K562 (cell line): ENCODE results near the gene TACR1. TPM values are rescaled to one million over a fixed set of nuclear protein-coding genes. Genes with fewer than 3 reads are reported as not detected.

Experiments used
- ATAC-seq: fragments of 200-7000 bp; cut with Tn5 transposase; 3 replicates; pipeline ENCODE4 v1.9.1; 2020; ENCODE audit warnings: moderate library complexity
- BruUV-seq: library from RNA; stranded (reverse); fragments of 400-500 nt; replicated peaks from 2 replicates; lab custom pipeline; 2021; lab: Mats Ljungman, UMichigan
- CTCF ChIA-PET: fragments of 300-600 bp; formaldehyde crosslinking; extraction: SDS; loops from one replicate; lab custom pipeline; 2021; ENCODE audit warnings: low intra/inter-chr PET ratio; lab: Yijun Ruan, JAX
- POLR2A ChIA-PET: fragments of 300-600, 350-650 bp; sonication (Branson Sonifier 250); formaldehyde crosslinking; extraction: SDS; loops from one replicate; lab custom pipeline; 2021; ENCODE audit warnings: antibody characterized with exemption, inconsistent platforms; lab: Yijun Ruan, JAX
- DNase-seq, 4 experiments: peaks; one replicate each; pipeline versions ENCODE4 v3.0.0 to v3.0.0-alpha.2; 2011 to 2018; ENCODE audit warnings: low spot score in 3 of 4, mixed read lengths in 3 of 4; ENCODE audit errors: extremely low read depth in 1 of 4
- FAIRE-seq: peaks from 2 replicates; lab custom pipeline; 2011; peaks lifted over from hg19 to GRCh38; lab: Jason Lieb, UNC
- H2AFZ ChIP-seq: 2 replicates; pipeline ENCODE4 v1.6.0; 2011; ENCODE audit warnings: low read depth, low read length, control low read depth, inconsistent platforms
- H3K27ac ChIP-seq: fragments of 200-600 bp; 3 replicates; pipeline ENCODE4 v1.8.0; 2011; ENCODE audit warnings: low read depth, mild to moderate bottlenecking, control low read depth, inconsistent platforms, low read length, moderate library complexity, mixed read lengths; ENCODE audit errors: extremely low read depth
- H3K27me3 ChIP-seq, 2 experiments: fragments of 300-600 bp in 1 of 2; 2 replicates in 1 of 2; 3 replicates in 1 of 2; pipeline versions ENCODE4 v1.6.0 to v1.8.0; 2011; ENCODE audit warnings: inconsistent platforms in 2 of 2, low read length in 2 of 2, mild to moderate bottlenecking in 1 of 2, mixed read lengths in 1 of 2, moderate library complexity in 1 of 2; ENCODE audit not compliant: control insufficient read depth in 2 of 2, insufficient read depth in 2 of 2
- H3K36me3 ChIP-seq: fragments of 300-600 bp; 3 replicates; pipeline ENCODE4 v1.8.0; 2011; ENCODE audit warnings: mild to moderate bottlenecking, low read length, inconsistent platforms; ENCODE audit not compliant: control insufficient read depth, insufficient read depth
- H3K4me1 ChIP-seq, 2 experiments: fragments of 200-600 bp in 1 of 2; replicated peaks in 1 of 2; 2 replicates in 1 of 2; 3 replicates in 1 of 2; pipeline versions ENCODE4 v1.5.1 to v1.8.0; 2011; ENCODE audit warnings: inconsistent platforms in 2 of 2, low read length in 2 of 2, mild to moderate bottlenecking in 1 of 2, mixed read lengths in 1 of 2, moderate library complexity in 1 of 2; ENCODE audit not compliant: control insufficient read depth in 2 of 2, insufficient read depth in 2 of 2
- H3K4me2 ChIP-seq: 2 replicates; pipeline ENCODE4 v1.6.1; 2011; ENCODE audit warnings: low read length, control low read depth, inconsistent platforms, mixed read lengths; ENCODE audit not compliant: insufficient read depth
- H3K4me3 ChIP-seq: fragments of 200-600 bp; sonication (generic), shearing (Covaris generic); 2 replicates; pipeline ENCODE4 v1.5.1; 2016; ENCODE audit warnings: control low read depth, inconsistent platforms
- H3K79me2 ChIP-seq: fragments of 200-600 bp; 3 replicates; pipeline ENCODE4 v1.8.0; 2011; ENCODE audit warnings: low read length, inconsistent platforms; ENCODE audit not compliant: control insufficient read depth, insufficient read depth
- H3K9ac ChIP-seq, 2 experiments: 2 replicates each; pipeline versions ENCODE4 v1.6.0 to v1.6.1; 2011; ENCODE audit warnings: low read depth in 2 of 2, low read length in 2 of 2, control low read depth in 1 of 2, inconsistent platforms in 1 of 2, mild to moderate bottlenecking in 1 of 2, mixed read lengths in 1 of 2; ENCODE audit not compliant: insufficient read depth in 1 of 2
- H3K9me1 ChIP-seq: one replicate; pipeline ENCODE4 v1.6.0; 2011; ENCODE audit warnings: inconsistent platforms, mild to moderate bottlenecking, low read length, moderate library complexity; ENCODE audit not compliant: control insufficient read depth, insufficient read depth
- H3K9me3 ChIP-seq: replicated peaks from 2 replicates; pipeline ENCODE4 v1.5.1; 2011; ENCODE audit warnings: low read depth, low read length, inconsistent platforms; ENCODE audit not compliant: control insufficient read depth, insufficient read depth
- H4K20me1 ChIP-seq: replicated peaks from 2 replicates; pipeline ENCODE4 v1.6.1; 2011; ENCODE audit warnings: low read length, inconsistent platforms, mixed read lengths; ENCODE audit not compliant: control insufficient read depth, insufficient read depth
- GABPB1 ChIP-seq: sonication (generic); formaldehyde crosslinking; IDR thresholded peaks from 2 replicates; pipeline ENCODE4 v1.8.0; 2022; ENCODE audit warnings: mild to moderate bottlenecking, missing genetic modification reagents
- GTF2F1 ChIP-seq: IDR thresholded peaks from 2 replicates; pipeline ENCODE4 v1.6.1; 2011; ENCODE audit warnings: low read depth, low read length, improper control_type of control experiment
- MAFF ChIP-seq: IDR thresholded peaks from 2 replicates; pipeline ENCODE4 v1.6.1; 2012; ENCODE audit warnings: low read length, improper control_type of control experiment
- MAFG ChIP-seq: fragments of 450-650 bp; conservative IDR thresholded peaks from 2 replicates; pipeline ENCODE4 v1.6.1; 2016; ENCODE audit warnings: missing genetic modification characterization, missing compliant biosample characterization
- NFE2 ChIP-seq: IDR thresholded peaks from 2 replicates; pipeline ENCODE4 v1.6.1; 2014; ENCODE audit warnings: antibody characterized with exemption, low read depth
- PRMT5 ChIP-seq: sonication (generic); formaldehyde crosslinking; IDR thresholded peaks from 2 replicates; pipeline ENCODE4 v1.5.0; 2020; ENCODE audit warnings: missing genetic modification reagents
- RBM25 ChIP-seq: fragments of 200-400 bp; formaldehyde crosslinking; IDR thresholded peaks from 2 replicates; pipeline ENCODE4 v1.6.1; 2018; ENCODE audit warnings: low read length, low read depth, moderate library complexity; ENCODE audit not compliant: severe bottlenecking
- RUNX1 ChIP-seq: sonication (generic); IDR thresholded peaks from 2 replicates; pipeline ENCODE4 v1.6.1; 2016; ENCODE audit warnings: antibody characterized with exemption, low read depth
- SRSF9 ChIP-seq: fragments of 200-400 bp; formaldehyde crosslinking; IDR thresholded peaks from 2 replicates; pipeline ENCODE4 v1.6.1; 2017; ENCODE audit warnings: low read depth, low read length, borderline replicate concordance
- STAT5B ChIP-seq: fragments of 250-450 bp; sonication (Bioruptor Pico); IDR thresholded peaks from 2 replicates; pipeline ENCODE4 v1.8.0; 2021; ENCODE audit warnings: mild to moderate bottlenecking, inconsistent platforms
- WGBS: fragments of 100-300 bp; shearing (Covaris generic); methylation state at CpG from one replicate; pipeline ENCODE4 v1.1.6; 2016; ENCODE audit warnings: low coverage, mixed read lengths; ENCODE audit not compliant: insufficient coverage; ENCODE audit errors: missing lambda C conversion rate; 5-methylcytosine and 5-hydroxymethylcytosine counted together
- in situ Hi-C: fragments of 300-500 bp; cut with MboI; formaldehyde crosslinking; loops from 4 replicates; pipeline ENCODE4 v1.15.0; 2018; ENCODE audit warnings: inconsistent platforms, mixed read lengths
- intact Hi-C: fragments of 100-400 bp; cut with micrococcal nuclease; formaldehyde crosslinking; loops from 2 replicates; pipeline ENCODE4 v1.14.2; 2022
- polyA plus RNA-seq, 8 experiments: library from polyadenylated mRNA; depleted of rRNA in 4 of 8; stranded (reverse) in 5 of 8; unstranded in 3 of 8; fragments of >200 nt; fragmentation: Nextera tagmentation in 2 of 8; fragmentation: Illumina TruSeq in 1 of 8; extraction: Ambion mirVana in 2 of 8; extraction: Trizol in 1 of 8; gene quantifications; 2 replicates each; pipeline versions ENCODE4 v1.2.1 to v1.2.3, GENCODE V29; 2011 to 2014; ENCODE audit warnings: inconsistent platforms in 1 of 8, missing spikeins in 1 of 8
- total RNA-seq, 7 experiments: library from RNA; depleted of rRNA in 6 of 7; stranded (reverse); fragments of >200 nt in 6 of 7; fragmentation: Illumina TruSeq in 2 of 7; extraction: Trizol in 2 of 7; gene quantifications; 2 replicates each; pipeline versions ENCODE4 v1.2.1 to v1.2.3, GENCODE V29; 2011 to 2021; ENCODE audit warnings: low replicate concordance in 1 of 7
- TF ChIP-seq, protein P1 (sequence below): fragments of 450-650 bp; formaldehyde crosslinking; IDR thresholded peaks from 2 replicates; pipeline ENCODE4 v1.4.0; 2020; ENCODE audit warnings: mild to moderate bottlenecking, mixed read lengths
- TF ChIP-seq, protein P2 (sequence below): fragments of 200-800 bp; sonication (Bioruptor generic); IDR thresholded peaks from 2 replicates; pipeline ENCODE4 v1.6.1; 2016; ENCODE audit warnings: missing genetic modification characterization, missing compliant biosample characterization
- TF ChIP-seq, protein P3 (sequence below), 2 experiments: fragments of 450-650 bp in 1 of 2; sonication (generic) in 1 of 2; formaldehyde crosslinking; conservative IDR thresholded peaks; 2 replicates each; pipeline versions ENCODE4 v1.4.0 to v1.8.1; 2020 to 2022; ENCODE audit warnings: mild to moderate bottlenecking in 1 of 2, missing genetic modification reagents in 1 of 2
- TF ChIP-seq, protein P4 (sequence below): fragments of 450-650 bp; formaldehyde crosslinking; IDR thresholded peaks from 2 replicates; pipeline ENCODE4 v1.4.0; 2022; ENCODE audit warnings: mild to moderate bottlenecking, moderate library complexity

TACR1 gene
- total and polyA plus RNA-seq, 9 of the 15 experiments (the other 6 are each of a cell fraction or from before 2014, with no cell fraction given) = not detected

DNA sequence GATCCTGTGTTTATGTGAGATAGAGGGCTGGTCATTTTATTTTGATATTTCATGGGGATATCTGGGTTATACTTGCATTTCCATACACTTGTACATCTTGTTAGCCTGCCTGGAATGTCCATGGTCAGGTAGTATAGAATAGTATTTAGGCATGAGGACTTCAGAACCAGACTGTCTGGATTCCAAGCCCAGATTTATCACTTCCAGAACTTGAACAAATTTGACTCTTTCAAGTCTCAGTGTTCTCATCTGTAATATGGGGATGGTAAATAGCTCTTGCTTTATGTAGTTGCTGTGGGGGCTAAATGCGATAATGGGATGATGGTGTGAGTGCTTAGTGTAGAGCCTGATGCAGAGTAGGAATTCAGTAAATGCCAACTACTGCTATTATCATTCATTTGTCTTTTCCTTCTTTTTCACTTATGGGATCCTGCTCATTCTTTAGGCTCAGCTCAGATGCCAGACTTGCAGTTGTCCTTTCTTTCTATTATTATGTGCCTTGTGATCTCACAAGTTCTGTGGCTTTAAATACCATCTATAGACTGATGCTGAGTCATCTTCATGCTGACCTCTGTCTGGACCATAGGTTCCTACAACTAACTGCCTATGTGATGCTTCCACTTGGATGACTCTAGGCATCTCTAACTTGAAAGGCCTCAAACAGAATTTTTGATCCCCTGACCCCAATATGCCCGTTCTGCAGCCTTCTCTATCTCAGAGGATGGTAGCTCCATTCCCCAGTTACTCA lies 173.5 kb downstream of the TACR1 start:
- H2AFZ ChIP-seq = no peak overlapping the region
- no peaks in the 10 kb centered on the region for H4K20me1 ChIP-seq
- H3K36me3 ChIP-seq = no peaks in the 10 kb centered on the region
- FAIRE-seq = no peak
- no peaks in the 10 kb centered on the region for H3K9me3 ChIP-seq
- H3K4me1 ChIP-seq = no peaks in the 10 kb centered on the region
- 0% methylated on average over 2 of the region's 2 CpGs for WGBS
- peaks cover 0 to 5% of the 10 kb centered on the region in 2 experiments; a peak in 2 of 5 replicates for H3K27me3 ChIP-seq
- DNase-seq = no peak
- no peak for ATAC-seq
- in situ Hi-C loops = no loop called here
- ChIA-PET CTCF (no interaction called here), POLR2A (no interaction called here)
- no peak overlapping the region for H3K9ac ChIP-seq
- no TSS peak for BruUV-seq
- H3K79me2 ChIP-seq = no peaks in the 10 kb centered on the region
- no peak overlapping the region for H3K27ac ChIP-seq
- H3K4me3 ChIP-seq = no peak overlapping the region
- intact Hi-C loops = no loop called here
- no peak overlapping the region for H3K4me2 ChIP-seq
- no peaks in the 10 kb centered on the region for H3K9me1 ChIP-seq
- TF ChIP-seq PRMT5 (CRISPR knock-in tag) (no peak), GABPB1 (CRISPR knock-in tag) (no peak), NFE2 (peak; percentile 64), MAFF (peak; percentile 30; the same call in 1 of the 2 replicates), MAFG (tag) (peak; percentile 64), RUNX1 (no peak), STAT5B (CRISPR knock-in tag) (no peak), SRSF9 (no peak), GTF2F1 (no peak), RBM25 (no peak)
- TF ChIP-seq, protein P1, sequence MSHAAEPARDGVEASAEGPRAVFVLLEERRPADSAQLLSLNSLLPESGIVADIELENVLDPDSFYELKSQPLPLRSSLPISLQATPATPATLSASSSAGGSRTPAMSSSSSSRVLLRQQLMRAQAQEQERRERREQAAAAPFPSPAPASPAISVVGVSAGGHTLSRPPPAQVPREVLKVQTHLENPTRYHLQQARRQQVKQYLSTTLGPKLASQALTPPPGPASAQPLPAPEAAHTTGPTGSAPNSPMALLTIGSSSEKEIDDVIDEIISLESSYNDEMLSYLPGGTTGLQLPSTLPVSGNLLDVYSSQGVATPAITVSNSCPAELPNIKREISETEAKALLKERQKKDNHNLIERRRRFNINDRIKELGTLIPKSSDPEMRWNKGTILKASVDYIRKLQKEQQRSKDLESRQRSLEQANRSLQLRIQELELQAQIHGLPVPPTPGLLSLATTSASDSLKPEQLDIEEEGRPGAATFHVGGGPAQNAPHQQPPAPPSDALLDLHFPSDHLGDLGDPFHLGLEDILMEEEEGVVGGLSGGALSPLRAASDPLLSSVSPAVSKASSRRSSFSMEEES (CRISPR knock-in tag) = no peak
- TF ChIP-seq, protein P2, sequence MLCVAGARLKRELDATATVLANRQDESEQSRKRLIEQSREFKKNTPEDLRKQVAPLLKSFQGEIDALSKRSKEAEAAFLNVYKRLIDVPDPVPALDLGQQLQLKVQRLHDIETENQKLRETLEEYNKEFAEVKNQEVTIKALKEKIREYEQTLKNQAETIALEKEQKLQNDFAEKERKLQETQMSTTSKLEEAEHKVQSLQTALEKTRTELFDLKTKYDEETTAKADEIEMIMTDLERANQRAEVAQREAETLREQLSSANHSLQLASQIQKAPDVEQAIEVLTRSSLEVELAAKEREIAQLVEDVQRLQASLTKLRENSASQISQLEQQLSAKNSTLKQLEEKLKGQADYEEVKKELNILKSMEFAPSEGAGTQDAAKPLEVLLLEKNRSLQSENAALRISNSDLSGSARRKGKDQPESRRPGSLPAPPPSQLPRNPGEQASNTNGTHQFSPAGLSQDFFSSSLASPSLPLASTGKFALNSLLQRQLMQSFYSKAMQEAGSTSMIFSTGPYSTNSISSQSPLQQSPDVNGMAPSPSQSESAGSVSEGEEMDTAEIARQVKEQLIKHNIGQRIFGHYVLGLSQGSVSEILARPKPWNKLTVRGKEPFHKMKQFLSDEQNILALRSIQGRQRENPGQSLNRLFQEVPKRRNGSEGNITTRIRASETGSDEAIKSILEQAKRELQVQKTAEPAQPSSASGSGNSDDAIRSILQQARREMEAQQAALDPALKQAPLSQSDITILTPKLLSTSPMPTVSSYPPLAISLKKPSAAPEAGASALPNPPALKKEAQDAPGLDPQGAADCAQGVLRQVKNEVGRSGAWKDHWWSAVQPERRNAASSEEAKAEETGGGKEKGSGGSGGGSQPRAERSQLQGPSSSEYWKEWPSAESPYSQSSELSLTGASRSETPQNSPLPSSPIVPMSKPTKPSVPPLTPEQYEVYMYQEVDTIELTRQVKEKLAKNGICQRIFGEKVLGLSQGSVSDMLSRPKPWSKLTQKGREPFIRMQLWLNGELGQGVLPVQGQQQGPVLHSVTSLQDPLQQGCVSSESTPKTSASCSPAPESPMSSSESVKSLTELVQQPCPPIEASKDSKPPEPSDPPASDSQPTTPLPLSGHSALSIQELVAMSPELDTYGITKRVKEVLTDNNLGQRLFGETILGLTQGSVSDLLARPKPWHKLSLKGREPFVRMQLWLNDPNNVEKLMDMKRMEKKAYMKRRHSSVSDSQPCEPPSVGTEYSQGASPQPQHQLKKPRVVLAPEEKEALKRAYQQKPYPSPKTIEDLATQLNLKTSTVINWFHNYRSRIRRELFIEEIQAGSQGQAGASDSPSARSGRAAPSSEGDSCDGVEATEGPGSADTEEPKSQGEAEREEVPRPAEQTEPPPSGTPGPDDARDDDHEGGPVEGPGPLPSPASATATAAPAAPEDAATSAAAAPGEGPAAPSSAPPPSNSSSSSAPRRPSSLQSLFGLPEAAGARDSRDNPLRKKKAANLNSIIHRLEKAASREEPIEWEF = no peak
- TF ChIP-seq, protein P3, sequence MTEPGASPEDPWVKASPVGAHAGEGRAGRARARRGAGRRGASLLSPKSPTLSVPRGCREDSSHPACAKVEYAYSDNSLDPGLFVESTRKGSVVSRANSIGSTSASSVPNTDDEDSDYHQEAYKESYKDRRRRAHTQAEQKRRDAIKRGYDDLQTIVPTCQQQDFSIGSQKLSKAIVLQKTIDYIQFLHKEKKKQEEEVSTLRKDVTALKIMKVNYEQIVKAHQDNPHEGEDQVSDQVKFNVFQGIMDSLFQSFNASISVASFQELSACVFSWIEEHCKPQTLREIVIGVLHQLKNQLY (CRISPR knock-in tag; conservative IDR thresholded peaks at IDR 0.05) = no peak
- TF ChIP-seq, protein P4, sequence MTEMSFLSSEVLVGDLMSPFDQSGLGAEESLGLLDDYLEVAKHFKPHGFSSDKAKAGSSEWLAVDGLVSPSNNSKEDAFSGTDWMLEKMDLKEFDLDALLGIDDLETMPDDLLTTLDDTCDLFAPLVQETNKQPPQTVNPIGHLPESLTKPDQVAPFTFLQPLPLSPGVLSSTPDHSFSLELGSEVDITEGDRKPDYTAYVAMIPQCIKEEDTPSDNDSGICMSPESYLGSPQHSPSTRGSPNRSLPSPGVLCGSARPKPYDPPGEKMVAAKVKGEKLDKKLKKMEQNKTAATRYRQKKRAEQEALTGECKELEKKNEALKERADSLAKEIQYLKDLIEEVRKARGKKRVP (CRISPR knock-in tag) = no peak
